DOHH2 (cell line): ENCODE measurements around the gene HOXA6.

Experiments
- EZH2phosphoT487 ChIP-seq: fragments of 200-600 bp; sonication (generic); IDR thresholded peaks from 2 replicates; pipeline ENCODE4 v1.6.1; 2017; ENCODE audit warnings: borderline replicate concordance, mild to moderate bottlenecking, antibody characterized with exemption, low read length, moderate library complexity, mixed read lengths
- TF ChIP-seq, protein P1 (sequence below): fragments of 200-600 bp; sonication (generic); IDR thresholded peaks from one replicate; pipeline ENCODE4 v1.5.1; 2014; ENCODE audit warnings: antibody characterized with exemption, mild to moderate bottlenecking, low read depth, low read length; ENCODE audit not compliant: poor library complexity, severe bottlenecking

GRCh38 chr7:27132978-27133377 lies 14.6 kb downstream of the HOXA6 start:
- TF ChIP-seq, protein P1, sequence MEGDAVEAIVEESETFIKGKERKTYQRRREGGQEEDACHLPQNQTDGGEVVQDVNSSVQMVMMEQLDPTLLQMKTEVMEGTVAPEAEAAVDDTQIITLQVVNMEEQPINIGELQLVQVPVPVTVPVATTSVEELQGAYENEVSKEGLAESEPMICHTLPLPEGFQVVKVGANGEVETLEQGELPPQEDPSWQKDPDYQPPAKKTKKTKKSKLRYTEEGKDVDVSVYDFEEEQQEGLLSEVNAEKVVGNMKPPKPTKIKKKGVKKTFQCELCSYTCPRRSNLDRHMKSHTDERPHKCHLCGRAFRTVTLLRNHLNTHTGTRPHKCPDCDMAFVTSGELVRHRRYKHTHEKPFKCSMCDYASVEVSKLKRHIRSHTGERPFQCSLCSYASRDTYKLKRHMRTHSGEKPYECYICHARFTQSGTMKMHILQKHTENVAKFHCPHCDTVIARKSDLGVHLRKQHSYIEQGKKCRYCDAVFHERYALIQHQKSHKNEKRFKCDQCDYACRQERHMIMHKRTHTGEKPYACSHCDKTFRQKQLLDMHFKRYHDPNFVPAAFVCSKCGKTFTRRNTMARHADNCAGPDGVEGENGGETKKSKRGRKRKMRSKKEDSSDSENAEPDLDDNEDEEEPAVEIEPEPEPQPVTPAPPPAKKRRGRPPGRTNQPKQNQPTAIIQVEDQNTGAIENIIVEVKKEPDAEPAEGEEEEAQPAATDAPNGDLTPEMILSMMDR: no peak
- no peak for TF ChIP-seq EZH2phosphoT487
